Erythroblast (primary cell): ENCODE measurements around the gene FLG2.
"Not testable (repeated sequence)": the region's sequence is repeated elsewhere in the genome, so short reads cannot be mapped to it uniquely, and the experiment has no call there.

Experiments used
- DNase-seq, 2 experiments: peaks; one replicate each; lab custom pipeline; 2025; lab: John Stamatoyannopoulos, UW
- GATA1 ChIP-seq: IDR thresholded peaks from 2 replicates; pipeline ENCODE4 v1.6.1; 2011; ENCODE audit warnings: low read depth, mild to moderate bottlenecking, control low read depth, low read length, moderate library complexity
- POLR2A ChIP-seq: IDR thresholded peaks from 2 replicates; pipeline ENCODE4 v1.6.1; 2011; ENCODE audit warnings: mild to moderate bottlenecking, low read length

FLG2 gene

GRCh38 chr1:152347116-152347728 lies 12.6 kb downstream of the FLG2 start:
- DNase-seq = peak; percentile 39 to 70
- TF ChIP-seq POLR2A (no peak), GATA1 (no peak)

GRCh38 chr1:152344438-152344837 lies 15.4 kb downstream of the FLG2 start:
- TF ChIP-seq GATA1 (no peak), POLR2A (no peak)
- DNase-seq = no peak

GRCh38 chr1:152343006-152343405 lies 16.8 kb downstream of the FLG2 start:
- no peak for TF ChIP-seq GATA1
- TF ChIP-seq POLR2A = no peak
- DNase-seq = no peak

- TF ChIP-seq GATA1 (no peak), POLR2A (no peak)
- no peak for DNase-seq
Observed at GRCh38 chr1:152335399-152335798, 24.4 kb downstream of the FLG2 start.

GRCh38 chr1:152328801-152329391 lies 30.9 kb downstream of the FLG2 start:
- TF ChIP-seq POLR2A = no peak
- TF ChIP-seq GATA1 = no peak
- DNase-seq = no peak

GRCh38 chr1:152325111-152325510 lies 34.7 kb downstream of the FLG2 start, which contains the start of gene FLG:
Gene FLG, minus strand, starts transcription at chr1:152325239. Its CDS starts 9,783 bp downstream, at chr1:152315456.
- no peak for DNase-seq
- no peak for TF ChIP-seq POLR2A
- TF ChIP-seq GATA1 = no peak

- no peak for DNase-seq
- TF ChIP-seq POLR2A (no peak), GATA1 (no peak)
Observed at GRCh38 chr1:152313970-152314369, 45.8 kb downstream of the FLG2 start.

- DNase-seq = no peak
- TF ChIP-seq POLR2A = no peak
- TF ChIP-seq GATA1 = no peak
Observed at GRCh38 chr1:152313319-152313801, 46.4 kb downstream of the FLG2 start.

GRCh38 chr1:152312169-152312568 lies 47.6 kb downstream of the FLG2 start:
- not testable (repeated sequence) for DNase-seq

- TF ChIP-seq POLR2A = no peak
- TF ChIP-seq GATA1 = no peak
- DNase-seq = no peak
Observed at GRCh38 chr1:152309955-152310354, 49.9 kb downstream of the FLG2 start.

GRCh38 chr1:152309320-152309901 lies 50.4 kb downstream of the FLG2 start:
- DNase-seq = not testable (repeated sequence)

GRCh38 chr1:152308758-152309157 lies 51.0 kb downstream of the FLG2 start:
- DNase-seq = not testable (repeated sequence)

GRCh38 chr1:152307970-152308369 lies 51.8 kb downstream of the FLG2 start:
- not testable (repeated sequence) for DNase-seq

- not testable (repeated sequence) for DNase-seq
Observed at GRCh38 chr1:152306123-152306522, 53.7 kb downstream of the FLG2 start.

GRCh38 chr1:152304773-152305172 lies 55.0 kb downstream of the FLG2 start:
- not testable (repeated sequence) for DNase-seq

GRCh38 chr1:152303139-152303872 lies 56.5 kb downstream of the FLG2 start:
- not testable (repeated sequence) for DNase-seq
